ENCODE data around the gene UBE2V1. TPM values are rescaled to one million over a fixed set of nuclear protein-coding genes. Genes with fewer than 3 reads are reported as not detected.

UBE2V1 gene
- total and polyA plus RNA-seq, 2 donors from 2014 or later, result 99.1 to 105 TPM

GRCh38 chr20:50099565-50099991 is 13.4 kb downstream of the UBE2V1 start:
- Histone ChIP-seq H3K9ac (ENCODE audit: low read length in 3 of 3) (no peak overlapping the region), H3K36me3 (ENCODE audit: control insufficient read depth in 2 of 3, insufficient read depth in 3 of 3, low read length in 3 of 3) (peaks cover 2 to 23% (median 9%) of the 10 kb centered on the region in 3 donors), H3K4me3 (ENCODE audit: low read length in 3 of 3) (no peak overlapping the region), H3K27me3 (ENCODE audit: control insufficient read depth, insufficient read depth, low read length) (no peaks in the 10 kb centered on the region), H3K27ac (ENCODE audit: low read depth in 2 of 2, low read length in 2 of 2) (no peak overlapping the region), H3K9me3 (ENCODE audit: control insufficient read depth in 2 of 3, insufficient read depth in 1 of 3, low read length in 3 of 3) (no peaks in the 10 kb centered on the region), H3K4me1 (ENCODE audit: control insufficient read depth in 2 of 3, insufficient read depth in 2 of 3, low read depth in 1 of 3, low read length in 3 of 3) (peaks cover 0 to 9% (median 7%) of the 10 kb centered on the region in 3 donors)
- TF ChIP-seq, protein P1, sequence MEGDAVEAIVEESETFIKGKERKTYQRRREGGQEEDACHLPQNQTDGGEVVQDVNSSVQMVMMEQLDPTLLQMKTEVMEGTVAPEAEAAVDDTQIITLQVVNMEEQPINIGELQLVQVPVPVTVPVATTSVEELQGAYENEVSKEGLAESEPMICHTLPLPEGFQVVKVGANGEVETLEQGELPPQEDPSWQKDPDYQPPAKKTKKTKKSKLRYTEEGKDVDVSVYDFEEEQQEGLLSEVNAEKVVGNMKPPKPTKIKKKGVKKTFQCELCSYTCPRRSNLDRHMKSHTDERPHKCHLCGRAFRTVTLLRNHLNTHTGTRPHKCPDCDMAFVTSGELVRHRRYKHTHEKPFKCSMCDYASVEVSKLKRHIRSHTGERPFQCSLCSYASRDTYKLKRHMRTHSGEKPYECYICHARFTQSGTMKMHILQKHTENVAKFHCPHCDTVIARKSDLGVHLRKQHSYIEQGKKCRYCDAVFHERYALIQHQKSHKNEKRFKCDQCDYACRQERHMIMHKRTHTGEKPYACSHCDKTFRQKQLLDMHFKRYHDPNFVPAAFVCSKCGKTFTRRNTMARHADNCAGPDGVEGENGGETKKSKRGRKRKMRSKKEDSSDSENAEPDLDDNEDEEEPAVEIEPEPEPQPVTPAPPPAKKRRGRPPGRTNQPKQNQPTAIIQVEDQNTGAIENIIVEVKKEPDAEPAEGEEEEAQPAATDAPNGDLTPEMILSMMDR (IDR thresholded peaks at IDR 0.05; ENCODE audit: borderline replicate concordance, extremely low read depth, insufficient read depth), result no peak
- intact Hi-C loops (cut with DNase I), result no loop called here
- FAIRE-seq (no peak), DNase-seq (peak in 1 of 5 donors; percentile 4)

DNA sequence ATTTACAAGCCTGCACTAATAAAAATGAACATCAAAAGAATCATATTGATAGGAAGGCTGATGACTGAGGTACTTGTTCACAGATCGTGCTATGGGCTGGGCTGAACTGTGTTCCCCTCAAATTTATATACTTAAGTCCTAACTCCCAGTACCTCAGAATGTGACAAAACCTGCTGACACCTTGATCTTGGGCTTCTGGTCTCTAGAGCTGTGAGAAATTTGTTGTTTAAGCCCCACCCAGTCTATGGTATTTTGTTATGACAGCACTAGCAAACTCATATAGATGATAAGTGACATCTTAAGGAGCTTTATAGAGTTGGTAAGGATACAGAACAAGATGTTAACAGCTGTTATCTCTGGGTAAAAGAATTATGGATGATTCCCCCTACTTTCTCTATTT is 13.8 kb downstream of the UBE2V1 start:
- H3K4me3 ChIP-seq (ENCODE audit: low read length in 3 of 3), result no peak overlapping the region
- peaks cover 2 to 26% (median 9%) of the 10 kb centered on the region in 3 donors for H3K36me3 ChIP-seq (ENCODE audit: control insufficient read depth in 2 of 3, insufficient read depth in 3 of 3, low read length in 3 of 3)
- TF ChIP-seq, protein P1 (IDR thresholded peaks at IDR 0.05; ENCODE audit: borderline replicate concordance, extremely low read depth, insufficient read depth), result no peak
- no peak overlapping the region for H3K9ac ChIP-seq (ENCODE audit: low read length in 3 of 3)
- no peak for FAIRE-seq
- intact Hi-C loops (cut with DNase I), result no loop called here
- no peak overlapping the region for H3K27ac ChIP-seq (ENCODE audit: low read depth in 2 of 2, low read length in 2 of 2)
- H3K27me3 ChIP-seq (ENCODE audit: control insufficient read depth, insufficient read depth, low read length), result no peaks in the 10 kb centered on the region
- peak in 1 of 5 donors; percentile 2 for DNase-seq
- H3K9me3 ChIP-seq (ENCODE audit: control insufficient read depth in 2 of 3, insufficient read depth in 1 of 3, low read length in 3 of 3), result no peaks in the 10 kb centered on the region
- peaks cover 0 to 9% (median 7%) of the 10 kb centered on the region in 3 donors for H3K4me1 ChIP-seq (ENCODE audit: control insufficient read depth in 2 of 3, insufficient read depth in 2 of 3, low read depth in 1 of 3, low read length in 3 of 3)

DNA sequence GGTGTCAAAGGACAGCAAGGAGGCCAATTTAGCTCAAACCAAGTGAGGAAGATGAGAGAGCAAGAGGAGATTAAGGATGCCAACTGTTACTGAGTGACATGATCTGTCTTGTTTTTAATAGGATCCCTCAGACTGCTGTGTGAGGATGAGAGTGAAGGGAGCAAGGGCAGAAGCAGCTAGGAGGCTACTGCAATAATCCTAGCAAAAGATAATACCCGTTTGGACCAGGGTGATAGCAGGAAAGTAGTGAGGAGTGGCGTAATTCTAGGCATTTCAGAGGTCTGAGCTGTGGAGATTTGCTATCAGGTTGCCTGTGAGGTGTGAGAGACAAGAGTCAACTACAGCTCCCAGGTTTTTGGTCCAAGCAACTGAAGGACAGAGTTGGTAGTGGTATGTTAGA is 14.7 kb downstream of the UBE2V1 start:
- H3K36me3 ChIP-seq (ENCODE audit: control insufficient read depth in 2 of 3, insufficient read depth in 3 of 3, low read length in 3 of 3), result peaks cover 2 to 30% (median 9%) of the 10 kb centered on the region in 3 donors
- FAIRE-seq, result no peak
- intact Hi-C loops (cut with DNase I), result no loop called here

More for the DNA sequence above, 14.7 kb downstream of the UBE2V1 start:
- Histone ChIP-seq H3K4me1 (ENCODE audit: control insufficient read depth in 2 of 3, insufficient read depth in 2 of 3, low read depth in 1 of 3, low read length in 3 of 3) (peaks cover 0 to 9% (median 7%) of the 10 kb centered on the region in 3 donors), H3K9me3 (ENCODE audit: control insufficient read depth in 2 of 3, insufficient read depth in 1 of 3, low read length in 3 of 3) (no peaks in the 10 kb centered on the region), H3K27ac (ENCODE audit: low read depth in 2 of 2, low read length in 2 of 2) (no peak overlapping the region), H3K4me3 (ENCODE audit: low read length in 3 of 3) (no peak overlapping the region), H3K9ac (ENCODE audit: low read length in 3 of 3) (no peak overlapping the region), H3K27me3 (ENCODE audit: control insufficient read depth, insufficient read depth, low read length) (no peaks in the 10 kb centered on the region)
- no peak for DNase-seq
- TF ChIP-seq, protein P1 (IDR thresholded peaks at IDR 0.05; ENCODE audit: borderline replicate concordance, extremely low read depth, insufficient read depth), result no peak

All from kidney (tissue), 14 donors.